HEK293 (cell line): ENCODE data around the gene SVIP.

ENCODE experiments used
- BCL11B ChIP-seq: fragments of 450-650 bp; formaldehyde crosslinking; IDR thresholded peaks from 2 replicates; pipeline ENCODE4 v1.5.1; 2016; ENCODE audit warnings: low read depth, missing biosample characterization, missing genetic modification characterization
- GLI4 ChIP-seq: fragments of 450-650 bp; formaldehyde crosslinking; IDR thresholded peaks from 2 replicates; pipeline ENCODE4 v1.5.1; 2016; ENCODE audit warnings: missing biosample characterization, missing genetic modification characterization
- GLIS1 ChIP-seq: fragments of 450-650 bp; formaldehyde crosslinking; IDR thresholded peaks from 2 replicates; pipeline ENCODE4 v1.5.1; 2016; ENCODE audit warnings: missing biosample characterization, missing genetic modification characterization
- KLF7 ChIP-seq: fragments of 450-650 bp; formaldehyde crosslinking; IDR thresholded peaks from 2 replicates; pipeline ENCODE4 v1.5.1; 2016; ENCODE audit warnings: missing biosample characterization, missing genetic modification characterization, borderline replicate concordance
- PBX3 ChIP-seq: sonication (generic); formaldehyde crosslinking; IDR thresholded peaks from 2 replicates; pipeline ENCODE4 v1.8.1; 2022; ENCODE audit warnings: mild to moderate bottlenecking, moderate library complexity, missing genetic modification reagents
- ZBTB1 ChIP-seq: fragments of 450-650 bp; formaldehyde crosslinking; IDR thresholded peaks from 2 replicates; pipeline ENCODE4 v1.5.1; 2016; ENCODE audit warnings: missing biosample characterization, missing genetic modification characterization
- ZBTB44 ChIP-seq: fragments of 450-650 bp; IDR thresholded peaks from 2 replicates; pipeline ENCODE4 v1.5.1; 2018; ENCODE audit warnings: missing biosample characterization, mild to moderate bottlenecking, missing genetic modification characterization
- ZFP37 ChIP-seq: fragments of 450-650 bp; formaldehyde crosslinking; IDR thresholded peaks from 2 replicates; pipeline ENCODE4 v1.5.1; 2016; ENCODE audit warnings: missing biosample characterization, missing genetic modification characterization
- ZNF10 ChIP-seq: fragments of 450-650 bp; formaldehyde crosslinking; IDR thresholded peaks from 2 replicates; pipeline ENCODE4 v1.5.1; 2017; ENCODE audit warnings: missing biosample characterization, missing genetic modification characterization
- ZNF121 ChIP-seq: fragments of 450-650 bp; formaldehyde crosslinking; IDR thresholded peaks from 2 replicates; pipeline ENCODE4 v1.5.1; 2016; ENCODE audit warnings: missing biosample characterization, missing genetic modification characterization
- ZNF174 ChIP-seq: fragments of 450-650 bp; formaldehyde crosslinking; IDR thresholded peaks from 2 replicates; pipeline ENCODE4 v1.5.0; 2017; ENCODE audit warnings: missing biosample characterization, mild to moderate bottlenecking, missing genetic modification characterization
- ZNF184 ChIP-seq: fragments of 450-650 bp; IDR thresholded peaks from 2 replicates; pipeline ENCODE4 v1.5.1; 2018; ENCODE audit warnings: missing biosample characterization, mild to moderate bottlenecking, missing genetic modification characterization
- ZNF26 ChIP-seq: fragments of 450-650 bp; formaldehyde crosslinking; IDR thresholded peaks from 2 replicates; pipeline ENCODE4 v1.5.1; 2016; ENCODE audit warnings: missing biosample characterization, missing genetic modification characterization
- ZNF274 ChIP-seq, 2 experiments: fragments of 200-500 bp in 1 of 2; fragments of 450-650 bp in 1 of 2; sonication (Bioruptor generic) in 1 of 2; formaldehyde crosslinking in 1 of 2; IDR thresholded peaks; 2 replicates each; pipeline versions ENCODE4 v1.5.1 to v1.6.1; 2014 to 2016; ENCODE audit warnings: borderline replicate concordance in 1 of 2, inconsistent platforms in 1 of 2, low read length in 1 of 2, missing biosample characterization in 1 of 2, missing genetic modification characterization in 1 of 2
- ZNF324 ChIP-seq: fragments of 450-650 bp; formaldehyde crosslinking; IDR thresholded peaks from 2 replicates; pipeline ENCODE4 v1.5.1; 2016; ENCODE audit warnings: missing biosample characterization, missing genetic modification characterization
- ZNF404 ChIP-seq: fragments of 450-650 bp; formaldehyde crosslinking; IDR thresholded peaks from 2 replicates; pipeline ENCODE4 v1.5.1; 2017; ENCODE audit warnings: missing biosample characterization, missing genetic modification characterization
- ZNF48 ChIP-seq: fragments of 450-650 bp; formaldehyde crosslinking; IDR thresholded peaks from 2 replicates; pipeline ENCODE4 v1.5.1; 2016; ENCODE audit warnings: missing biosample characterization, missing genetic modification characterization
- ZNF560 ChIP-seq: fragments of 450-650 bp; formaldehyde crosslinking; IDR thresholded peaks from 2 replicates; pipeline ENCODE4 v1.5.1; 2017; ENCODE audit warnings: missing biosample characterization, missing genetic modification characterization, borderline replicate concordance
- ZNF561 ChIP-seq: fragments of 450-650 bp; IDR thresholded peaks from 2 replicates; pipeline ENCODE4 v1.5.1; 2018; ENCODE audit warnings: missing biosample characterization, missing genetic modification characterization, borderline replicate concordance
- ZNF596 ChIP-seq: fragments of 450-650 bp; IDR thresholded peaks from 2 replicates; pipeline ENCODE4 v1.5.0; 2018; ENCODE audit warnings: missing biosample characterization, mild to moderate bottlenecking, missing genetic modification characterization, moderate library complexity
- ZNF600 ChIP-seq: fragments of 450-650 bp; formaldehyde crosslinking; IDR thresholded peaks from 2 replicates; pipeline ENCODE4 v1.5.1; 2016; ENCODE audit warnings: missing biosample characterization, missing genetic modification characterization
- ZNF610 ChIP-seq: fragments of 450-650 bp; formaldehyde crosslinking; IDR thresholded peaks from 2 replicates; pipeline ENCODE4 v1.5.1; 2016; ENCODE audit warnings: missing biosample characterization, missing genetic modification characterization, borderline replicate concordance
- ZNF639 ChIP-seq: fragments of 450-650 bp; formaldehyde crosslinking; IDR thresholded peaks from 2 replicates; pipeline ENCODE4 v1.5.1; 2016; ENCODE audit warnings: missing biosample characterization, missing genetic modification characterization
- ZNF707 ChIP-seq: fragments of 450-650 bp; formaldehyde crosslinking; IDR thresholded peaks from 2 replicates; pipeline ENCODE4 v1.5.1; 2016; ENCODE audit warnings: missing biosample characterization, missing genetic modification characterization
- ZNF837 ChIP-seq: fragments of 450-650 bp; formaldehyde crosslinking; IDR thresholded peaks from 2 replicates; pipeline ENCODE4 v1.5.1; 2016; ENCODE audit warnings: missing biosample characterization, missing genetic modification characterization
- ZSCAN5A ChIP-seq: fragments of 450-650 bp; formaldehyde crosslinking; IDR thresholded peaks from 2 replicates; pipeline ENCODE4 v1.5.1; 2016; ENCODE audit warnings: missing biosample characterization, missing genetic modification characterization
- TF ChIP-seq, protein P1 (sequence below): fragments of 450-650 bp; formaldehyde crosslinking; IDR thresholded peaks from 2 replicates; pipeline ENCODE4 v1.5.1; 2016; ENCODE audit warnings: missing biosample characterization, missing genetic modification characterization

The SVIP gene

GRCh38 chr11:22829231-22830081 lies at the start of gene SVIP (continued):
- TF ChIP-seq ZSCAN5A (tag by site-specific recombination) (no peak), ZNF184 (tag by site-specific recombination) (no peak), ZNF26 (no peak), ZNF10 (tag by site-specific recombination) (no peak), ZNF404 (tag by site-specific recombination) (no peak), ZNF324 (tag by site-specific recombination) (no peak), PBX3 (CRISPR knock-in tag) (0 out of 2 replicates have a peak, but pooled peaks have one; percentile 65), ZNF560 (no peak), ZNF837 (tag by site-specific recombination) (no peak), ZNF174 (tag by site-specific recombination) (no peak), ZNF639 (tag by site-specific recombination) (no peak), ZNF707 (tag by site-specific recombination) (no peak), GLI4 (no peak), ZNF274 (IDR thresholded peaks at IDR 0.05; ENCODE audit: low read length) (no peak), ZNF274 (tag by site-specific recombination; IDR thresholded peaks at IDR 0.05; ENCODE audit: borderline replicate concordance) (no peak), ZNF48 (tag by site-specific recombination) (no peak), ZNF561 (tag by site-specific recombination) (no peak), ZBTB1 (tag by site-specific recombination) (no peak), ZNF610 (tag by site-specific recombination) (no peak), KLF7 (tag by site-specific recombination) (no peak), ZNF600 (no peak; the same call in 1 of the 2 replicates), ZNF121 (tag by site-specific recombination) (no peak), ZNF596 (tag by site-specific recombination) (no peak), GLIS1 (tag by site-specific recombination) (peak; percentile 33; the same call in 1 of the 2 replicates), ZFP37 (tag by site-specific recombination) (peak; percentile 74; the same call in 1 of the 2 replicates), ZBTB44 (tag by site-specific recombination) (no peak), BCL11B (tag by site-specific recombination) (no peak)
- TF ChIP-seq, protein P1, sequence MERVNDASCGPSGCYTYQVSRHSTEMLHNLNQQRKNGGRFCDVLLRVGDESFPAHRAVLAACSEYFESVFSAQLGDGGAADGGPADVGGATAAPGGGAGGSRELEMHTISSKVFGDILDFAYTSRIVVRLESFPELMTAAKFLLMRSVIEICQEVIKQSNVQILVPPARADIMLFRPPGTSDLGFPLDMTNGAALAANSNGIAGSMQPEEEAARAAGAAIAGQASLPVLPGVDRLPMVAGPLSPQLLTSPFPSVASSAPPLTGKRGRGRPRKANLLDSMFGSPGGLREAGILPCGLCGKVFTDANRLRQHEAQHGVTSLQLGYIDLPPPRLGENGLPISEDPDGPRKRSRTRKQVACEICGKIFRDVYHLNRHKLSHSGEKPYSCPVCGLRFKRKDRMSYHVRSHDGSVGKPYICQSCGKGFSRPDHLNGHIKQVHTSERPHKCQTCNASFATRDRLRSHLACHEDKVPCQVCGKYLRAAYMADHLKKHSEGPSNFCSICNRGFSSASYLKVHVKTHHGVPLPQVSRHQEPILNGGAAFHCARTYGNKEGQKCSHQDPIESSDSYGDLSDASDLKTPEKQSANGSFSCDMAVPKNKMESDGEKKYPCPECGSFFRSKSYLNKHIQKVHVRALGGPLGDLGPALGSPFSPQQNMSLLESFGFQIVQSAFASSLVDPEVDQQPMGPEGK: peak; percentile 54
